ENCODE measurements around the gene PXYLP1.

DNA sequence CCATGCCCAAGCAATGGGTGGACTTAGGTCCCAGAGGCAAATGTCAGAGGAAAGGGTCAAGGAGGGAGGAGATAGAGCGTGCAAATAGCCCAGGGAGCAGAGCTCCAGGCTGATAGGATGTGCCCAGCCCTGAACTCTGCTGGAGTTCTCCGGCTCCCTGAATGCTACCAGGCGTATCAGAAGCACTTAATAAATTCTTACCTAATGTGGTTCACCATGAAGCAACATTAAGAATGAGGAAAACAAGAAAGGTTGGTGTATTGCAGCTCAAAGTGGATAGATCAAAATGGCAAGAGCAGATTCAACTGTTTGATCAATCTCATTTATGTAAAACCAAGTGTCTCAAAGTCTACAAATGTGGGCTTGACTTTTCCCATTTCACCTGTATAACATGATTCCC lies 38.3 kb downstream of the PXYLP1 start:
- TF ChIP-seq EZH2phosphoT487 (IDR thresholded peaks at IDR 0.05; ENCODE audit: low read depth, severe bottlenecking, unreplicated experiment) (no peak), EZH2 (IDR thresholded peaks at IDR 0.05; ENCODE audit: borderline replicate concordance) (no peak)
- TF ChIP-seq, protein P1, sequence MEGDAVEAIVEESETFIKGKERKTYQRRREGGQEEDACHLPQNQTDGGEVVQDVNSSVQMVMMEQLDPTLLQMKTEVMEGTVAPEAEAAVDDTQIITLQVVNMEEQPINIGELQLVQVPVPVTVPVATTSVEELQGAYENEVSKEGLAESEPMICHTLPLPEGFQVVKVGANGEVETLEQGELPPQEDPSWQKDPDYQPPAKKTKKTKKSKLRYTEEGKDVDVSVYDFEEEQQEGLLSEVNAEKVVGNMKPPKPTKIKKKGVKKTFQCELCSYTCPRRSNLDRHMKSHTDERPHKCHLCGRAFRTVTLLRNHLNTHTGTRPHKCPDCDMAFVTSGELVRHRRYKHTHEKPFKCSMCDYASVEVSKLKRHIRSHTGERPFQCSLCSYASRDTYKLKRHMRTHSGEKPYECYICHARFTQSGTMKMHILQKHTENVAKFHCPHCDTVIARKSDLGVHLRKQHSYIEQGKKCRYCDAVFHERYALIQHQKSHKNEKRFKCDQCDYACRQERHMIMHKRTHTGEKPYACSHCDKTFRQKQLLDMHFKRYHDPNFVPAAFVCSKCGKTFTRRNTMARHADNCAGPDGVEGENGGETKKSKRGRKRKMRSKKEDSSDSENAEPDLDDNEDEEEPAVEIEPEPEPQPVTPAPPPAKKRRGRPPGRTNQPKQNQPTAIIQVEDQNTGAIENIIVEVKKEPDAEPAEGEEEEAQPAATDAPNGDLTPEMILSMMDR (IDR thresholded peaks at IDR 0.05; ENCODE audit: poor library complexity) = no peak

All from hepatocyte (in vitro differentiated cells).